Measurements from ENCODE around the gene CIP2A.
"Not testable (repeated sequence)": the region's sequence is repeated elsewhere in the genome, so short reads cannot be mapped to it uniquely, and the experiment has no call there.

The CIP2A gene

GRCh38 chr3:108589081-108589997, at the start of gene CIP2A, which contains the start of gene DZIP3:
TSS of gene CIP2A (minus strand) at chr3:108589438. CDS start at chr3:108589375, 63 bp downstream.
TSS of gene DZIP3 (plus strand) at chr3:108589722. CDS start at chr3:108605407, 15,685 bp downstream.
- peak; percentile 48 for DNase-seq (ENCODE audit: low read depth)

GRCh38 chr3:108629974-108630373, 40.7 kb upstream of the CIP2A start:
- no peak for DNase-seq (ENCODE audit: low read depth)

GRCh38 chr3:108623504-108623903, 34.3 kb upstream of the CIP2A start:
- DNase-seq (ENCODE audit: low read depth) = no peak

- no peak for DNase-seq (ENCODE audit: low read depth)
These were observed 31.0 kb upstream of the CIP2A start for GRCh38 chr3:108620250-108620649.

- DNase-seq (ENCODE audit: low read depth) = not testable (repeated sequence)
These were observed 26.9 kb upstream of the CIP2A start for GRCh38 chr3:108616090-108616489.

GRCh38 chr3:108610651-108611050, 21.4 kb upstream of the CIP2A start:
- no peak for DNase-seq (ENCODE audit: low read depth)

- DNase-seq (ENCODE audit: low read depth) = no peak
These were observed 19.5 kb upstream of the CIP2A start for GRCh38 chr3:108608750-108609149.

- no peak for DNase-seq (ENCODE audit: low read depth)
These were observed 16.3 kb upstream of the CIP2A start for GRCh38 chr3:108605491-108605890.

GRCh38 chr3:108605028-108605427, 15.8 kb upstream of the CIP2A start:
- no peak for DNase-seq (ENCODE audit: low read depth)

- DNase-seq (ENCODE audit: low read depth) = no peak
These were observed 14.5 kb upstream of the CIP2A start for GRCh38 chr3:108603691-108604090.

- DNase-seq (ENCODE audit: low read depth) = no peak
These were observed 13.7 kb upstream of the CIP2A start for GRCh38 chr3:108602935-108603294.

GRCh38 chr3:108602249-108602934, 13.2 kb upstream of the CIP2A start:
- no peak for DNase-seq (ENCODE audit: low read depth)

- no peak for DNase-seq (ENCODE audit: low read depth)
These were observed 10.6 kb upstream of the CIP2A start for GRCh38 chr3:108599677-108600409.

GRCh38 chr3:108598375-108598774, 9.1 kb upstream of the CIP2A start:
- DNase-seq (ENCODE audit: low read depth) = no peak

GRCh38 chr3:108595321-108595720, 6.1 kb upstream of the CIP2A start:
- no peak for DNase-seq (ENCODE audit: low read depth)

GRCh38 chr3:108590460-108590859, 1.2 kb upstream of the CIP2A start:
- DNase-seq (ENCODE audit: low read depth) = no peak

- DNase-seq (ENCODE audit: low read depth) = no peak
These were observed 723 bp upstream of the CIP2A start for GRCh38 chr3:108589998-108590323.

GRCh38 chr3:108588601-108589000, 637 bp downstream of the CIP2A start:
- DNase-seq (ENCODE audit: low read depth) = no peak

- no peak for DNase-seq (ENCODE audit: low read depth)
These were observed 11.2 kb downstream of the CIP2A start for GRCh38 chr3:108578064-108578463.

GRCh38 chr3:108569336-108569735, 19.9 kb downstream of the CIP2A start:
- no peak for DNase-seq (ENCODE audit: low read depth)

GRCh38 chr3:108566599-108566998, 22.6 kb downstream of the CIP2A start:
- DNase-seq (ENCODE audit: low read depth) = no peak

- no peak for DNase-seq (ENCODE audit: low read depth)
These were observed 23.7 kb downstream of the CIP2A start for GRCh38 chr3:108565506-108565905.

- DNase-seq (ENCODE audit: low read depth) = no peak
These were observed 24.7 kb downstream of the CIP2A start for GRCh38 chr3:108564564-108564963.
